Bronchial epithelial cell (primary cell): ENCODE results near the gene PTPRN2. TPM values are rescaled to one million over a fixed set of nuclear protein-coding genes. Genes with fewer than 3 reads are reported as not detected.
"Not testable (repeated sequence)": the region's sequence is repeated elsewhere in the genome, so short reads cannot be mapped to it uniquely, and the experiment has no call there.

Experiments
- DNase-seq: peaks from one replicate; pipeline ENCODE4 v3.0.0-alpha.2; 2010; ENCODE audit warnings: low read depth
- FAIRE-seq: peaks from 2 replicates; lab custom pipeline; 2011; peaks lifted over from hg19 to GRCh38; lab: Jason Lieb, UNC
- H3K27me3 ChIP-seq: 2 replicates; pipeline ENCODE4 v1.5.1; 2011; ENCODE audit warnings: low read length; ENCODE audit not compliant: control insufficient read depth, insufficient read depth
- H3K36me3 ChIP-seq: 2 replicates; pipeline ENCODE4 v1.5.1; 2011; ENCODE audit warnings: low read length; ENCODE audit not compliant: control insufficient read depth, insufficient read depth
- H3K4me3 ChIP-seq: 2 replicates; pipeline ENCODE4 v1.5.1; 2011; ENCODE audit warnings: mild to moderate bottlenecking, low read depth, low read length, control low read depth
- total RNA-seq: library from RNA; depleted of rRNA; stranded (reverse); fragments of >200 nt; gene quantifications from 2 replicates; pipeline ENCODE4 v1.2.1, GENCODE V29; 2014
- TF ChIP-seq, protein P1 (sequence below): IDR thresholded peaks from 2 replicates; pipeline ENCODE4 v1.5.1; 2011; ENCODE audit warnings: mild to moderate bottlenecking, moderate library complexity, low read length, control low read depth, inconsistent platforms; ENCODE audit not compliant: insufficient read depth, severe bottlenecking

PTPRN2 gene
- total RNA-seq, 1 donor from 2014 or later: 1.1 TPM

DNA sequence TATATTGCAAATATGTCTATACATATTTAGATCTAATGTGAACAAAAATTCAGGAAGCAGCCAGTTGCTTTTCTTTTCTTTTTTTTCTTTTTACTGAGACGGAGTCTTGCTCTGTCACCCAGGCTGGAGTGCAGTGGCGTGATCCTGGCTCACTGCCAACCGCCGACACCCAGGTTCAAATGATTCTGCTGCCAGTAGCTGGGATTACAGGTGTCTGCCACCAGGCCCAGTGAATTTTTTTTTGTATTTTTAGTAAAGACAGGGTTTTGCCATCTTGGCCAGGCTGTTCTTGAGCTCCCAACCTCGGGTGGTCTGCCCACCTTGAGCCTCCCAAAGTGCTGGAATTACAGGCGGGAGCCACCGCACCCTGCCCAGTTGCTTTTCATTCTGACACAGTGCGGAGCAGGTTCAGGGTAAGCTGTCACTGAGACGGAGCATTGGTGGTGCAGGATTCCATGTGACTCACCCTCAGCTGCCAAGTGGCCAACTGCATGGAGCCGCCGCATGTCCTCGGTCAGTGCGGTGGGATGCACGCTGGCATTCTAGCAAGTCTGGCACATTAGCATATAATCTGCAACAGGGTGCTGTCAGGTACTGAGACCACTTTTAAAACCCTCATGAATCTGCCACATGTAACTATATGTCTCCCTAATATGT lies 888.1 kb downstream of the PTPRN2 start:
- no peaks in the 10 kb centered on the region for H3K36me3 ChIP-seq
- TF ChIP-seq, protein P1, sequence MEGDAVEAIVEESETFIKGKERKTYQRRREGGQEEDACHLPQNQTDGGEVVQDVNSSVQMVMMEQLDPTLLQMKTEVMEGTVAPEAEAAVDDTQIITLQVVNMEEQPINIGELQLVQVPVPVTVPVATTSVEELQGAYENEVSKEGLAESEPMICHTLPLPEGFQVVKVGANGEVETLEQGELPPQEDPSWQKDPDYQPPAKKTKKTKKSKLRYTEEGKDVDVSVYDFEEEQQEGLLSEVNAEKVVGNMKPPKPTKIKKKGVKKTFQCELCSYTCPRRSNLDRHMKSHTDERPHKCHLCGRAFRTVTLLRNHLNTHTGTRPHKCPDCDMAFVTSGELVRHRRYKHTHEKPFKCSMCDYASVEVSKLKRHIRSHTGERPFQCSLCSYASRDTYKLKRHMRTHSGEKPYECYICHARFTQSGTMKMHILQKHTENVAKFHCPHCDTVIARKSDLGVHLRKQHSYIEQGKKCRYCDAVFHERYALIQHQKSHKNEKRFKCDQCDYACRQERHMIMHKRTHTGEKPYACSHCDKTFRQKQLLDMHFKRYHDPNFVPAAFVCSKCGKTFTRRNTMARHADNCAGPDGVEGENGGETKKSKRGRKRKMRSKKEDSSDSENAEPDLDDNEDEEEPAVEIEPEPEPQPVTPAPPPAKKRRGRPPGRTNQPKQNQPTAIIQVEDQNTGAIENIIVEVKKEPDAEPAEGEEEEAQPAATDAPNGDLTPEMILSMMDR: no peak
- FAIRE-seq (no peak), DNase-seq (no peak)
- H3K27me3 ChIP-seq: no peaks in the 10 kb centered on the region
- no peak overlapping the region for H3K4me3 ChIP-seq

DNA sequence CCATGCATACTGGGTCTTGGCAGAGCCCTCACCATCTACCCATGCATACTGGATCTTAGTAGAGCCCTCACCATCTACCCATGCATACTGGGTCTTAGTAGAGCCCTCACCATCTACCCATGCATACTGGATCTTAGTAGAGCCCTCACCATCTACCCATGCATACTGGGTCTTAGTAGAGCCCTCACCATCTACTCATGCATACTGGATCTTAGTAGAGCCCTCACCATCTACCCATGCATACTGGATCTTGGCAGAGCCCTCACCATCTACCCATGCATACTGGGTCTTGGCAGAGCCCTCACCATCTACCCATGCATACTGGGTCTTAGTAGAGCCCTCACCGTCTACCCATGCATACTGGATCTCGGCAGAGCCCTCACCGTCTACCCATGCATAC lies 890.3 kb downstream of the PTPRN2 start:
- not testable (repeated sequence) for FAIRE-seq, H3K36me3 ChIP-seq, H3K4me3 ChIP-seq, DNase-seq, H3K27me3 ChIP-seq

DNA sequence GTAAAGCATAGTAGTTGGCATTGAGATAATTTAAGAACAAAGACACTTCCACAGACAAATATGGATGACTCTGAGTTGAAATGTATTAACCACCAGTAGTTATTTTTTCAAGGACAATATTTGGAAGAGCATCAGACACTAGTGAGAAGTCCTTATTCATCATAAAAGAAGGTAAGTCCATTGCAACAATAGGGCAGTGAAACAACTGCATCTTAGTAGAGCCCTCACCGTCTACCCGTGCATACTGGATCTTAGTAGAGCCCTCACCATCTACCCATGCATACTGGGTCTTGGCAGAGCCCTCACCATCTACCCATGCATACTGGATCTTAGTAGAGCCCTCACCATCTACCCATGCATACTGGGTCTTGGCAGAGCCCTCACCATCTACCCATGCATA lies 892.0 kb downstream of the PTPRN2 start:
- H3K36me3 ChIP-seq, FAIRE-seq, DNase-seq, H3K27me3 ChIP-seq, H3K4me3 ChIP-seq: not testable (repeated sequence)

DNA sequence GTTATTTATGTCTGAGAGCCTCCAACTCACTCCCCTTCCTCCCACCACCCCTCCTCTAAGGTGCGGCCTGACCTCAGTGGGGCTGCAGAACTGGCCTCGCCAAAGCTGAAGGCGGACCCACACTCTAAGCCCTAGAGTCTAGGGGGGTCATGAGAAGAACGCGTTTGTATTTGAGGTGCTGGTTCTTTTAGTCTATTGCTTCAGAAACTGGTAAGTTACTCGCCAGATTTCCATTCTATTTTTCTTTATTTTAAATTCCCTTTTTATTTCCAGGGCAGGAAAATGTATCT lies 893.3 kb downstream of the PTPRN2 start:
- FAIRE-seq (no peak), DNase-seq (no peak)
- Histone ChIP-seq H3K27me3 (peaks cover 13% of the 10 kb centered on the region), H3K4me3 (no peak overlapping the region), H3K36me3 (no peaks in the 10 kb centered on the region)
- TF ChIP-seq, protein P1: no peak

DNA sequence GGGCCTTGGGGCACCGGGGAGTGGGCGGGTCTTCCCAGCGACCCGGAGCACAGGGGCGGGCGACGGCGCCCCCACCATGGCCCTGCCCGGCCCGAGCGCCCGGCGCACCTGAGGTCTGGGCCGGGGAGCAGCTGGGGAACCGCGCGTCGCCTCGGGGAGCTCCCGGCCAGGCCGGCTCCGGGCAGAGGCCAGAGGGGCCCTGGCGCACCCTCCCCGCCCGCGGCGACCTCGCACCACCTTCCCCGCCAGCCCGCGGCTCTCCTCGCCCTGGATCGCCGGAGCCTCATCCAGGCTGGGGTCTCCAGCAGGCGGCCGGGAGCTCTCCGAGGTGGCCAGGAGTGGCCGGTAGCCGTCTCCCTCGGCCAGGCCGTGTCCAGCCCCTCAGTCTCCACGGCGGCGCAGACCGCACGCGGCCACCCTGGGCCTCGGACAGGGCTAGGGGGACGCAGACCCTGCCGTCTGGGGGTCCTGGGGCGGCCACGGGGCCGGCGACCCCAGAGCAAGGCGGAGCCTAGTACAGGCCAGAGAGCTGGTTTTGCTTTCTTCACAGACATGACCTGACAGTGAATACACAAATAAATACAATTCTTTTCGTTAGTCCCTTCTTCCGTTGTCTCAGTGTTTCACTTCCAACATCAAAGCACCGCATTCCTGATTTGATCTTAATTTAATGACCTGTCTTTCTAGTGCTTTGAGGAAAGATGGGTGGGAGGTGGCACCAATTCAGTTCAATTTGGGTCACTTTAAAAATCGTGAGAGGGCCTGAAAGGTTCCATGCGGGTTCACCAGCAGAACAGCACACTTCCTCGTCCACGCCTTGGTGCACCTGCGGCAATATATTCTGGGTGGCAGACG lies 893.9 kb downstream of the PTPRN2 start:
- no peak for FAIRE-seq
- DNase-seq: no peak
- TF ChIP-seq, protein P1: no peak
- H3K36me3 ChIP-seq: no peaks in the 10 kb centered on the region
- no peak overlapping the region for H3K4me3 ChIP-seq
- H3K27me3 ChIP-seq: peaks cover 18% of the 10 kb centered on the region

DNA sequence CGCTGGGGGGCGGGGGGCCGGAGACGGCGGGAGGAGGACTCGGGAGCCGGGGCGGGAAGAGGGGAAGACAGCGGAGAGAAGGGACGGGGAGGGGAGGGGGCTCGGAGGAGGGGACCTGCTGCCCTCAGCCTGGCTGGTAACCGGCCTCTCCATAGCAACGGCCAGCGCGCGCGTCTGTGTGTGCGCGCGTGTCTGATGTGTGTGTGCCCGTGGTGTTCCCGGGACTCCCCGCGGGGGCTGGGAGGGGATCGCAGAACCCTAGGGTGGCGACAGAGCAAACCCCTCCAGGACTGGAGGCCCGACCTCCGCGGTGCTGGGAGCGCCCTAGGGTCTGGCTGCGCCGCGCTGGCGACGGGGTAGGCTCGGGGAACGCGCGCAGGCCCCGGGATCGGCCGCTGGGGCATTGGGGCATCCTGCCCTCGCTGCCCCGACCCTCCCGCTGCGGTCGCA lies 894.5 kb downstream of the PTPRN2 start:
- DNase-seq (no peak), FAIRE-seq (no peak)
- H3K27me3 ChIP-seq: peaks cover 20% of the 10 kb centered on the region
- no peak overlapping the region for H3K4me3 ChIP-seq
- no peaks in the 10 kb centered on the region for H3K36me3 ChIP-seq
- TF ChIP-seq, protein P1: no peak
